ENCODE results near the gene TFIP11.

GRCh38 chr22:26444777-26445176 is 67.5 kb downstream of the TFIP11 start:
- no peak for TF ChIP-seq CTCF (conservative IDR thresholded peaks at IDR 0.05; ENCODE audit: low read length)
- no peak for TF ChIP-seq EZH2phosphoT487 (IDR thresholded peaks at IDR 0.05; ENCODE audit: borderline replicate concordance)

All from Loucy (cell line).